Stimulated activated CD8-positive, alpha-beta memory T cell treated with anti-CD3 and anti-CD28 coated beads, Interleukin-15, amount 100 ng/mL, for 24 hours (primary cell): Measurements from ENCODE around the gene FCRLB.
A peak's percentile ranks its signal among the peaks of the same experiment; 100 is the strongest.
"Not testable (repeated sequence)": the region's sequence is repeated elsewhere in the genome, so short reads cannot be mapped to it uniquely, and the experiment has no call there.

Source experiments
- DNase-seq: peaks from one replicate; pipeline ENCODE4 v3.0.0-alpha.2; 2020; ENCODE audit warnings: low read depth

The FCRLB gene

DNA sequence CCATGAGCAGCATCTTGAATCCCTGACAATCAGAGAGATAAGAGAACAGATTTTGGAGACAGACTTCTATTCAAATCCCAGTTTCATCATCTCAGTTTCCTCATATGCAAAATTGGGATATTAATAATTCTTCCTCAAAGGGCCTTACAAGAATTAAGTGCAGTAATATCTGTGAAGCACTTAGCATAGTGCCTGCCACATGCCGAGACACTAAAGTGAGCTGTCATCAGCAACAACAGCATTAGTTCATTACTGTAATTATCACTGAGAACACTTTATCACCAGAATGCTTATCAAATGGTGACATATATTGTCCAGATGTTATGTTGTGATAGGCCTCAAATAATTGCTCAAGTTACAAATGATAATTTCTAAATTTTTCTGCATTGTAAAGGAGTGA is 922 bp upstream of the FCRLB start:
- DNase-seq: no peak

- DNase-seq: no peak
These were observed 497 bp downstream of the FCRLB start for GRCh38 chr1:161721738-161722343.

GRCh38 chr1:161722406-161722805 is 1.1 kb downstream of the FCRLB start:
- no peak for DNase-seq

- DNase-seq: no peak
These were observed 2.3 kb downstream of the FCRLB start for GRCh38 chr1:161723459-161724141.

DNA sequence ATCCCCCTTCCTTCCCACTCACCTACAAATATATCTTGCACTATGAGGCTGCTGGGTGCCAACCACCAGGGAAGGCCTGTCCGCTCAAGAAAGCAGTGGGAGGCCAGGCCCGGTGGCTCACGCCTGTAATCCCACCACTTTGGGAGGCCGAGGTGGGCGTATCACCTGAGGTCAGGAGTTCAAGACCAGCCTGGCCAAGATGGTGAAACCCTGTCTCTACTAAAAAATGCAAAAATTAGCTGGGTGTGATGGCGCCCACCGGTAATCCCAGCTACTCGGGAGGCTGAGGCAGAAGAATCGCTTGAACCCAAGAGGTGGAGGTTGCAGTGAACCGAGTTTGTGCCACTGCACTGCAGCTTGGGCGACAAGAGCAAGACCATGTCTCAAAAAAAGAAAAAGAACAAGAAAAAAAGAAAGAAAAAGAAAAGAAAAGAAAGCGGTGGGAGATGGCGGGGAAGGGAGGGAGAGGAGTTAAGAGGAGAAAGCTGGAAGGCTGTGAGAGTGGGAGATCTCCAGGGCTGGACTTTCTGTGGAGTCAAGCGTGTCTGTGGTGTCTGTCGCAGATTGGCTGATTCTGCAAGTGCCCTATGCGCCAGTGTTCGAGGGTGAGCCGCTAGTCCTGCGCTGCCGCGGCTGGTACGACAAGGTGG is 4.0 kb downstream of the FCRLB start:
- not testable (repeated sequence) for DNase-seq

GRCh38 chr1:161725908-161726472 is 4.6 kb downstream of the FCRLB start:
- DNase-seq: no peak

DNA sequence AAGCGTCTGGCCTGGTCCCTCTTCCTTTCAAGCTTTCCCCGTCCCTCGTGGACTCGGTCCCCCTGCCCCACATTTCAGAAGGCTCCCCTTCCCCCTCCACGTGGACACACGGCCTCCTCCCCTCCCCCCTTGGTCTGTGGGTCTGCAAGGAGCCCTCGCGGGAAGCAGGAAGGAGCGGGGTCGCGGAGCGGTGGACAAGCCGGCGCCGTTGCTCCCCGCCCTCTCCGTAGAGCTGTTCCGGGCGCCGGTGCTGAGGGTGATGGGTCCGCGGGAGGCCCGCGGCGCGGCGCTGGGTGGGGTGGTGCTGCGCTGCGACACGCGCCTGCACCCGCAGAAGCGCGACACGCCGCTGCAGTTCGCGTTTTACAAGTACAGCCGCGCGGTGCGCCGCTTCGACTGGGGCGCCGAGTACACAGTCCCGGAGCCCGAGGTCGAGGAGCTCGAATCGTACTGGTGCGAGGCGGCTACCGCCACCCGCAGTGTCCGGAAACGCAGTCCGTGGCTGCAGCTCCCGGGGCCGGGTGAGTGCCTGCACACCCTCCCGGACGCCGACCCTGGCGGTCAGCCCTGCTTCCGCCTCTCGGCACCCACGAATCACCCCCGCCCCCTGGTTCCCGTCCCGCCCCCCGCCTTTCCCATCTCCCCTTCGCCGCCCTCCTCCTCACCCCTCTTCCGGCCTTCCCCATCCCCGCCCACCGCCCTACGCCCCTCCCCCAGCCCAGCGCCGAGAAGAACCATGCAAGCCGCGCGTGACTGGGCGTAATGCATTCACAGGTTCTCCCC is 5.3 kb downstream of the FCRLB start:
- peak; percentile 31 for DNase-seq

GRCh38 chr1:161727256-161727924 is 6.0 kb downstream of the FCRLB start:
- no peak for DNase-seq

DNA sequence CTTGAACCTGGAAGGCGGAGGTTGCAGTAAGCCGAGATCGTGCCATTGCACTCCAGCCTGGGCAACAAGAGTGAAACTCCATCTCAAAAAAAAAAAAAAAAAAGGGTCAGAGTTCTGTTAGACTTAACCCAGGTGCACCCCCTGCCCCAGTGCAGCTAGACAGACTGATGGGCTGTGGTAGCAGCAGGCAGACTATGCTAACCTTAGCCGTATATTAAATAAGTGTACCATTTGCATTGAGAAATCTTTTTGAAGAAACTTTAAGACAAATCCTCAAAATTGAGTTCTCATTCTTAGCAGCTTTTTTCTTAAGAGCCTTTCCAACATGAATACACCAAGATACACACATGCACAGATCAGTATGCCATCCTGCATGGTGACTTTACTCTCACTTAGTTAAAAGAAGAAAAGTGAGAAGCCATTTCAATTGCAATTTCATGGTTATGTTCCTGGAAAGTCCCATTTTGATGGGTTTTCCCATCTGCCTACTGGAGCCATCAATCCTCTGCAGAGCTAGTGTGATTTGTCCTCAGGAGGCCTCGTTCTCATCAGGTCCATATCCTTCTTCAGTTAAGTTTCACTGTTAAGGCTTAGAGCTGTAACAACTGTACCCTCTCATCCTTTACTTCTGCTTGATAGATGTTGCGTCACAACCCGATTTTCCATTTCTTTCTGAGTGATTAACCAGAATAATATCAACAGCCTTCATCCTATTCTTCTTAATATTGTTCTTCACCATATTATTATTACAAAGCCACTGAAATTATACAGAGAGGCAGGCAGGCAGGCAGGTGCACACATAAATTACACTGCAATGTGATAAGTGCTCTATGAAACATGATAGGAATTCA is 7.3 kb downstream of the FCRLB start:
- DNase-seq: no peak

DNA sequence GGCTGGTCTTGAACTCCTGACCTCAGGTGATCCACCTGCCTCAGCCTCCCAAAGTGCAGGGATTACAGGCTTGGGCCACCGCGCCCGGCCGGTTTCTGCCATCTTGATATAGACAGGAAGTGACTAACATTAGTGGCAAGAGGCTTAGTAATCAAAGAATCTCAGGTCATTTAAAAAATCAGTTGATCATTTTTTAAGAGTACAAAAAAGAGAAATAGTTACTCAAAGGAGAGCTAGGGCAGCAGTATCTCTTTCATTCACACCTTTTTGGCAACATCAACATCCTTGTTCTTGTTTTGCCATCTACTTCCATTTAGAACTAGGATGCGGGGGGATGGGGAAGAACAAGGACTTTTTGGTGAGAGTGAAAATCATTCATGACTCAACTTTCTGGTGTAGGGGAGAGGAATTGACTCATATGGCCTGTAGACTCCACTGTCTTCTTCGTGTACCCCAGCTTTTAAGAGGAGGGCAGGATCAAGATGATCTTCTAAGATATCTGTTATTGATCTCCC is 8.8 kb downstream of the FCRLB start:
- no peak for DNase-seq

GRCh38 chr1:161731241-161731640 is 9.9 kb downstream of the FCRLB start:
- no peak for DNase-seq

DNA sequence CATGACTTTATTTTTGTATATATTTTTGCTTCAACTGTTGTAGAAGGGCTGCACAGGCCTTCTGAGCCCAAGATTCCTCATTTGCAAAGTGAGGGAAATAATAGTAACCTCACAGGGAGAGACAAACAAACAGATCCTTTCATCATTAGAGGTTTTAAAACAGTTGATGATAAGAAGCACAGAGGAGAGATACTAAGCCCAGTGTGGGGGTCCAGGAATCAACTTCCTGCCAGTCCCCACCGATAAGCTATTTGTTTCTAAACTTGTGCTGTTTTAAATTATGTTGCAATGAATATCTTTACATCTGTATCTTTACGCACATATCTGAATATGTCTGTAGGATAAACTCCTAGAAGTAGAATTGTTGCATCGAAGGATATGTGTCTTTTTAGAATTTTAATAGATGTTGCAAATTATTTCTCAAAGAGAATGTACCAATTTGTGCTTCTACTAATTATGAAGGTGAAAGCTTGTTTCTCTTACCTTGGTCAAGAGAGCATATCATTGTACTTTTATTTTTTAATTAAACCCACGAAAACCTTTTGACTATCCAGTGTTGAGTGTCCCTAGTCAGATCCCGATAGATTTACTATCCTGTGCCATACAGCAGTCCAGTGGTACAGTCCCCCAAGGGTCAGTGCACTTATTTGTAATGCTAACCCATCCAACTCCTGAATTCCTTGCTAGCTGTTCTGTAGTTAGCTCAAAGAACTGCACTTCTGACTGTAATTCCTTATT is 10.8 kb downstream of the FCRLB start:
- no peak for DNase-seq

DNA sequence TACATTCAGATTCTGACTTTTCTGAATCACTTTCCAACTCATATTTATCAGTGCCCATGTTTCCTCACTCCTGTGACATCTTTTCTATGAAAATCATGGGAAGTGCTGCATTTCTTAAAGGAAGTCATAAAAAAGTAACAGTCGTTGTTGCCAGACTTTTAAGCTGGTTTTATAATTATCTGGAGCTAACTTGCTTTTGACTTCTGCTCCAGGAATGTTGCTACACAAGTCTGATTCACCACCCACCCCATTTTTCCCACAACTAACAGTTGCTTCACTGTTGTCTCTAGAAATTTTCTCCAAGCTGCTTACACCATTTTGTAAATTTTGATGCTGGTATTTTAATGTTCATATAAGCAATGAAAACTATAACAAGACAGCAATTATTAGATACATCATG is 12.2 kb downstream of the FCRLB start:
- no peak for DNase-seq

DNA sequence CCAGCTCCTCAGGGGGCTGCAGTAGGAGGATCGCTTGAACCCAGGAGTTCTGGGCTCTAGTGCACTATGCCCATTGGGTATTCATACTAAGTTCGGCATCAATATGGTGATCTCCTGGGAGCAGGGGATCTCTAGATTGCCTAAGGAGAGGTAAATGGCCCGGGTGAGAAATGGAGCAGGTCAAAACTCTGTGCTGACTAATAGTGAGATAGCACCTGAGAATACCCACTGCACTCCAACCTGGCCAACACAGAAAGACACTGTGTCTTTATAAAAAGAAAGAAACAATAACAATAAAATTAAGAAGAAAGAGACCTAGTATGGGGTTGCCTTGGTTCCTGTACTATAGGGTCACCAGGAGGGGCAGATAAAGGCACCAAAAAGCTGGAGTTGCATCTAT is 14.5 kb downstream of the FCRLB start:
- no peak for DNase-seq

GRCh38 chr1:161736335-161736969 is 15.1 kb downstream of the FCRLB start:
- no peak for DNase-seq

GRCh38 chr1:161737625-161738024 is 16.3 kb downstream of the FCRLB start:
- DNase-seq: no peak

GRCh38 chr1:161738627-161739287 is 17.4 kb downstream of the FCRLB start:
- no peak for DNase-seq

DNA sequence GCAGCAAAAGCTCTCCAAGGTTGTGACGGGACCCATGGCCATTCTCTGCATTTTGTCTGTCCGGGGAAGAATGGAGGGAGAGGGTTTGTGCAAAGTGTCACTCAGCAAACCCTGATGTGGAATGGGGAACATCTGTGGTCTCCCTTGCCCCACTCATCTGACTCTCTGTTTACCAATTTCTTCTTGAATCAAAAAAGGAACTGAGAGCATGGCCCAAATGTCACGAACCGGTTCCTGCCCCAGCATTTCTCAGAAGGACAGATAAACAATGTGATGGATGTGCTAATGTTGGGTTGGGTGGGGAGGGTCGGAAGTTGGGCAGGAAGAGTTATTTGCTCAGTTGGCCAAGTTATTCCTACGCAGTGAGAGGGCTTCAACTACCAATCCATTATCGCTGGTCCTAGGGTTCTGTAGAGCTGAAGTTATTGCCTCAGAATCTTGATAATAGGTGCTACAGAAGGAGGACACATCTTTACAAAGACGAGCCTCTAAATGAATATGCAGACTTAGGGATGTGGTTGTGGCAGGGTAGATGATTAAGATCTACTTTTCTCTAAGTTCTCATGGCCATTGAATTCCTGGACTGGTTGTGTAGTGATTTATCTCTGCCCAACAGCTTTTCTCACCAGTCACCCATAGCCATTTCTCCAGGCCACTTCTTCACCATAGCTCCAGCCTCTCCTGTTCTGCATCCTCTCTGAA is 18.7 kb downstream of the FCRLB start:
- no peak for DNase-seq
